Measurements from ENCODE around the gene SYT7.

DNA sequence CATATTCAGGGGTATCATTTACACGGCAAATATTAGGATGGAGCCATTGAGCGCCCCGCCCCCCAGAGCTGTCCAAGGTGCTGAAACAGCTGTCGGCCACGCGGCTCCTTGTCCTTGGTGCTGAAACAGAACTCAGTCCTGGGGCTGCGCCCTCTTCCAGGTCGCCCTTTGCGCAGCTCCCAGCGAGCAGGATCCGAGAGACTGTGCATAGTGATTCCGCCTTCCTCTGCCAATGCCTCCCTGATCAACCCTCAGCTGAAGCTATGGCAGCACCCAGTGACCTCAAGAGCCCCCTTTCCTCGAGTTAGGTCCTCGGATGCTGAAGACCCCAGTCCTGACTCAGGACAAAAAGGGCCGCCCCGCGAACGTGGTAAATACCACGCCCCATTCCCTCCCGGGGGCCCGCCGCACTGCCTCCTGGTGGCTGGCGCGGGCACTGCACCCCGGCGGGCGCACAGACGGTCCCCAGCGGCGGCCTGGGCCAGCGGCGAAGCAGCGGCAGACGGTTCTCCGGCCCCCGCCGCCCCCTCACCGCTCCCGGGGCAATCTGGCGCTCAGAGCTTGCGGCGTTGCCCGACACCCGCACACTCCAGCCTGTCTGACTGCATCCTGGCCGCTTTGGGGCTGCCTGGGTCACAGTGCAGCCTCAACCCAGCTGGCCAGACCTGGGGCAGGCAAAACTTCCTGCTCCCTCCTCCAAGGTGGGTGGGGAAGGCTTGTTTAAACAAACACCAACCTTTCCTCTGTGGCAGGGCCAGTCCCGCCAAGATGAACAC, 13.4 kb downstream of the SYT7 start:
- TF ChIP-seq POLR2A (IDR thresholded peaks at IDR 0.05; ENCODE audit: low read length) (no peak), GATA1 (IDR thresholded peaks at IDR 0.05; ENCODE audit: low read depth, low read length) (no peak)
